Endothelial cell of umbilical vein (primary cell): ENCODE results near the gene OLFML2B. TPM values are rescaled to one million over a fixed set of nuclear protein-coding genes. Genes with fewer than 3 reads are reported as not detected.

Experiments used
- BruUV-seq: library from RNA; stranded (reverse); fragments of 400-500 nt; replicated peaks from 2 replicates; lab custom pipeline; 2021; lab: Mats Ljungman, UMichigan
- CTCF ChIA-PET: fragments of 300-600, 350-600 bp; sonication (Branson Sonifier 250); formaldehyde crosslinking; loops from one replicate; lab custom pipeline; 2021; ENCODE audit warnings: antibody characterized with exemption, inconsistent platforms; lab: Charles Lee
- POLR2A ChIA-PET: fragments of 300-600, 350-600 bp; sonication (Branson Sonifier 250); formaldehyde crosslinking; loops from one replicate; lab custom pipeline; 2021; ENCODE audit warnings: antibody characterized with exemption, inconsistent platforms; lab: Charles Lee
- DNase-seq: peaks from one replicate; pipeline ENCODE4 v3.0.0-alpha.2; 2011; ENCODE audit warnings: low read depth, low spot score
- FAIRE-seq: peaks from 2 replicates; lab custom pipeline; 2011; peaks lifted over from hg19 to GRCh38; lab: Jason Lieb, UNC
- H2AFZ ChIP-seq: 2 replicates; pipeline ENCODE4 v1.6.0; 2012; ENCODE audit warnings: low read depth, low read length, control low read depth, inconsistent platforms
- H3K27ac ChIP-seq: 2 replicates; pipeline ENCODE4 v1.5.1; 2011; ENCODE audit warnings: low read depth, mild to moderate bottlenecking, control low read depth, low read length, moderate library complexity; ENCODE audit not compliant: insufficient read depth
- H3K27me3 ChIP-seq, 2 experiments: 2 replicates each; pipeline versions ENCODE4 v1.6.0 to v1.6.1; 2011; ENCODE audit warnings: low read length in 2 of 2, mixed read lengths in 1 of 2; ENCODE audit not compliant: control insufficient read depth in 2 of 2, insufficient read depth in 2 of 2
- H3K36me3 ChIP-seq, 2 experiments: 2 replicates in 1 of 2; 3 replicates in 1 of 2; pipeline ENCODE4 v1.5.1; 2011; ENCODE audit warnings: low read length in 2 of 2, mild to moderate bottlenecking in 1 of 2, moderate library complexity in 1 of 2; ENCODE audit not compliant: control insufficient read depth in 2 of 2, insufficient read depth in 2 of 2; ENCODE audit errors: extremely low read depth in 1 of 2
- H3K4me1 ChIP-seq: 3 replicates; pipeline ENCODE4 v1.5.1; 2011; ENCODE audit warnings: mild to moderate bottlenecking, low read length; ENCODE audit not compliant: control insufficient read depth, insufficient read depth; ENCODE audit errors: extremely low read depth
- H3K4me2 ChIP-seq: 2 replicates; pipeline ENCODE4 v1.6.1; 2011; ENCODE audit warnings: low read length, control low read depth, mixed read lengths; ENCODE audit not compliant: insufficient read depth
- H3K4me3 ChIP-seq, 3 experiments: fragments of 200-600 bp in 1 of 3; sonication (generic), shearing (Covaris generic) in 1 of 3; replicated peaks in 1 of 3; 2 replicates each; pipeline ENCODE4 v1.5.1; 2011 to 2016; ENCODE audit warnings: control low read depth in 3 of 3, low read length in 3 of 3, mild to moderate bottlenecking in 2 of 3, inconsistent platforms in 1 of 3, low read depth in 1 of 3, moderate library complexity in 1 of 3; ENCODE audit not compliant: insufficient read depth in 1 of 3
- H3K79me2 ChIP-seq: 2 replicates; pipeline ENCODE4 v1.6.0; 2012; ENCODE audit warnings: low read length, inconsistent platforms; ENCODE audit not compliant: control insufficient read depth, insufficient read depth
- H3K9ac ChIP-seq: replicated peaks from 2 replicates; pipeline ENCODE3; 2011; ENCODE audit warnings: low read length, control low read depth; ENCODE audit not compliant: insufficient read depth; ENCODE audit errors: extremely low read depth
- H3K9me1 ChIP-seq: replicated peaks from 3 replicates; pipeline ENCODE4 v1.6.0; 2011; ENCODE audit warnings: mild to moderate bottlenecking, low read length; ENCODE audit not compliant: control insufficient read depth, insufficient read depth; ENCODE audit errors: extremely low read depth
- H3K9me3 ChIP-seq: replicated peaks from 2 replicates; pipeline ENCODE4 v1.5.1; 2012; ENCODE audit warnings: low read length, inconsistent platforms; ENCODE audit not compliant: control insufficient read depth, insufficient read depth
- H4K20me1 ChIP-seq: replicated peaks from 2 replicates; pipeline ENCODE3; 2011; ENCODE audit warnings: mild to moderate bottlenecking, low read length; ENCODE audit not compliant: control insufficient read depth, insufficient read depth; ENCODE audit errors: extremely low read depth
- EZH2 ChIP-seq: IDR thresholded peaks from 2 replicates; pipeline ENCODE4 v1.6.1; 2012; ENCODE audit warnings: borderline replicate concordance, low read depth, mild to moderate bottlenecking, moderate library complexity, low read length, inconsistent platforms; ENCODE audit not compliant: severe bottlenecking
- FOS ChIP-seq: IDR thresholded peaks from 2 replicates; pipeline ENCODE4 v1.6.1; 2011; ENCODE audit warnings: mild to moderate bottlenecking, low read length, moderate library complexity, borderline replicate concordance; ENCODE audit not compliant: insufficient read depth
- GATA2 ChIP-seq: IDR thresholded peaks from 2 replicates; pipeline ENCODE4 v1.7.0; 2011; ENCODE audit warnings: low read depth, mild to moderate bottlenecking, moderate library complexity, mixed read lengths, low read length; ENCODE audit not compliant: insufficient read length, insufficient read depth
- JUN ChIP-seq: IDR thresholded peaks from 2 replicates; pipeline ENCODE4 v1.6.1; 2011; ENCODE audit warnings: borderline replicate concordance, low read depth; ENCODE audit not compliant: insufficient read length, insufficient read depth
- MYC ChIP-seq: IDR thresholded peaks from one replicate; pipeline ENCODE4 v1.6.1; 2011; ENCODE audit warnings: mild to moderate bottlenecking, low read depth, low read length
- POLR2A ChIP-seq: IDR thresholded peaks from 2 replicates; pipeline ENCODE4 v1.6.1; 2012; ENCODE audit warnings: low read depth, mild to moderate bottlenecking, control low read depth, low read length
- POLR2AphosphoS5 ChIP-seq: IDR thresholded peaks from 2 replicates; pipeline ENCODE4 v1.6.1; 2012; ENCODE audit warnings: low read depth, mild to moderate bottlenecking, control low read depth, low read length, moderate library complexity; ENCODE audit not compliant: insufficient read depth
- dilution Hi-C: fragments of 300-500 bp; cut with MboI; formaldehyde crosslinking; loops from one replicate; pipeline ENCODE4 v1.15.0; 2019; ENCODE audit warnings: low sequenced_read_pairs; ENCODE audit not compliant: extremely low pct_ligation_motif_present
- intact Hi-C: fragments of 100-400 bp; cut with micrococcal nuclease; formaldehyde crosslinking; loops from one replicate; pipeline ENCODE4 v1.10.0; 2022
- polyA plus RNA-seq, 4 experiments: library from polyadenylated mRNA; depleted of rRNA in 3 of 4; stranded (reverse) in 3 of 4; unstranded in 1 of 4; fragments of >200 nt; gene quantifications; 2 replicates each; pipeline versions ENCODE4 v1.2.1 to v1.2.3, GENCODE V29; 2011 to 2012; ENCODE audit warnings: missing spikeins in 1 of 4
- total RNA-seq: library from RNA; stranded (reverse); gene quantifications from 2 replicates; pipeline ENCODE4 v1.2.3, GENCODE V29; 2021
- TF ChIP-seq, protein P1 (sequence below), 2 donors: IDR thresholded peaks; 1 replicate in 1 of 2; 2 replicates in 1 of 2; pipeline ENCODE4 v1.5.1; 2011; ENCODE audit warnings: low read length in 2 of 2, mild to moderate bottlenecking in 2 of 2, moderate library complexity in 2 of 2, control low read depth in 1 of 2, inconsistent platforms in 1 of 2, low read depth in 1 of 2; ENCODE audit not compliant: insufficient read depth in 1 of 2; ENCODE audit errors: extremely low read depth in 1 of 2
- TF ChIP-seq, protein P2 (sequence below): IDR thresholded peaks from 2 replicates; pipeline ENCODE4 v1.6.1; 2011; ENCODE audit not compliant: insufficient read depth, insufficient read length

OLFML2B gene
- total and polyA plus RNA-seq, 2 donors (not counting 3 experiments of a cell fraction or from before 2014, with no cell fraction given), result 0.58 to 0.62 TPM

DNA sequence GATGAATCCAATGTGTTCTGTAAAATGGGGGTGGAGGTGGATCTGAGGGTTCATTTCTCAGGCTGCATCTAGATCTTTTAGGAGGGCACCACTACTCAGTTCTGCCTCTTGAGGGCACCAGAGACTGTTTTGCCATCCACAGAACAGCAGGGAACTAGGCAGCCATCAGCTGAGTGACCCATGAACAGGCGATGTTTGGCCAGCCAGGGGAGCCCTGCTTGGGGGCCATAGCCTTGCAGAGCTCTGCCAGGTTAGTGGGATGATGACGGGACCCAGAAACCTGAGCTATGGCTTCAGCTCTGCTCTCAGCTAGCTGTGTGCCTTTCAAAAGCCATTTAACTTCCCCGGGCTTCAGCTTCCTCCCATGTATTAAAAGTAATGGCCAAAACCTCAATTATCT lies 32.4 kb upstream of the OLFML2B start:
- Histone ChIP-seq H3K79me2 (no peaks in the 10 kb centered on the region), H3K36me3 (no peaks in the 10 kb centered on the region), H3K4me3 (no peak overlapping the region), H3K4me1 (peaks cover 13% of the 10 kb centered on the region), H3K9me3 (no peaks in the 10 kb centered on the region), H3K9me1 (no peaks in the 10 kb centered on the region), H2AFZ (no peak overlapping the region), H3K4me2 (no peak overlapping the region), H3K9ac (no peak overlapping the region), H3K27ac (no peak overlapping the region), H3K27me3 (no peaks in the 10 kb centered on the region), H4K20me1 (no peaks in the 10 kb centered on the region)
- intact Hi-C loops (loop anchor here (1.0 to 5.0 kb wide), 7 partner anchors 174 to 556 kb away; partner anchors contain the start of genes UAP1 and UHMK1), dilution Hi-C loops (no loop called here)
- ChIA-PET CTCF (interaction anchor here (0.5 to 2.7 kb wide), 60 partner anchors 10 to 744 kb away, joined by 3 to 85 read pairs (median 4); partner anchors contain the start of genes C1orf226, NOS1AP and OLFML2B), POLR2A (no interaction called here)
- DNase-seq (peak; percentile 83), FAIRE-seq (peak; percentile 92)
- TF ChIP-seq JUN (no peak), MYC (no peak), GATA2 (no peak)
- TF ChIP-seq, protein P1, sequence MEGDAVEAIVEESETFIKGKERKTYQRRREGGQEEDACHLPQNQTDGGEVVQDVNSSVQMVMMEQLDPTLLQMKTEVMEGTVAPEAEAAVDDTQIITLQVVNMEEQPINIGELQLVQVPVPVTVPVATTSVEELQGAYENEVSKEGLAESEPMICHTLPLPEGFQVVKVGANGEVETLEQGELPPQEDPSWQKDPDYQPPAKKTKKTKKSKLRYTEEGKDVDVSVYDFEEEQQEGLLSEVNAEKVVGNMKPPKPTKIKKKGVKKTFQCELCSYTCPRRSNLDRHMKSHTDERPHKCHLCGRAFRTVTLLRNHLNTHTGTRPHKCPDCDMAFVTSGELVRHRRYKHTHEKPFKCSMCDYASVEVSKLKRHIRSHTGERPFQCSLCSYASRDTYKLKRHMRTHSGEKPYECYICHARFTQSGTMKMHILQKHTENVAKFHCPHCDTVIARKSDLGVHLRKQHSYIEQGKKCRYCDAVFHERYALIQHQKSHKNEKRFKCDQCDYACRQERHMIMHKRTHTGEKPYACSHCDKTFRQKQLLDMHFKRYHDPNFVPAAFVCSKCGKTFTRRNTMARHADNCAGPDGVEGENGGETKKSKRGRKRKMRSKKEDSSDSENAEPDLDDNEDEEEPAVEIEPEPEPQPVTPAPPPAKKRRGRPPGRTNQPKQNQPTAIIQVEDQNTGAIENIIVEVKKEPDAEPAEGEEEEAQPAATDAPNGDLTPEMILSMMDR (IDR thresholded peaks at IDR 0.05; ENCODE audit: extremely low read depth in 1 of 2, insufficient read depth in 1 of 2, low read depth in 1 of 2, low read length in 2 of 2), result peak; percentile 86 to 88
- BruUV-seq, result no TSS peak

DNA sequence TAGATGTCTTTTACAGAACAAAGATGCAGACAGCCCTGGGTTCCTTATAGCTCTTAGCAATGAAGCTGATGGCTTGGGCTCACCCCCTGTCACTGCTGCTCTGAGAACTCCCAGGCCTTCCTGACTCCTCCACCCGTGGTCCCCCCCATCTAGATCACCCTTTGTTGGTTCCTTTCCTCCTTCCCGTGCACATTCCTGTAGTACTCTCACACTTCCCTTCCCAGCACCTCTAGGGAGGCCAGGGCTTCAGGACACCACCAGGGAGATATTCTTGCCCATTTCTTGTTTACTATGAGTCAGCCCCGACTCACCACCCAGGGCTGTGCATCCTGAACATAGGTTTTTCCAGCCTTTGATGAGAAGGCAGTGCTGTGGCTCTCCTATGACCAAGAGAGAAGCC lies 31.4 kb upstream of the OLFML2B start:
- no peaks in the 10 kb centered on the region for H3K27me3 ChIP-seq
- no peaks in the 10 kb centered on the region for H3K36me3 ChIP-seq
- H3K9ac ChIP-seq, result no peak overlapping the region
- no peak overlapping the region for H3K4me2 ChIP-seq
- H3K4me3 ChIP-seq, result no peak overlapping the region
- TF ChIP-seq, protein P2, sequence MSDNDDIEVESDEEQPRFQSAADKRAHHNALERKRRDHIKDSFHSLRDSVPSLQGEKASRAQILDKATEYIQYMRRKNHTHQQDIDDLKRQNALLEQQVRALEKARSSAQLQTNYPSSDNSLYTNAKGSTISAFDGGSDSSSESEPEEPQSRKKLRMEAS, result no peak
- TF ChIP-seq JUN (peak; percentile 83), POLR2AphosphoS5 (peak; percentile 78), MYC (no peak), POLR2A (peak; percentile 57), EZH2 (no peak), FOS (peak; percentile 99), GATA2 (peak; percentile 63)
- TF ChIP-seq, protein P1 (IDR thresholded peaks at IDR 0.05; ENCODE audit: extremely low read depth in 1 of 2, insufficient read depth in 1 of 2, low read depth in 1 of 2, low read length in 2 of 2), result no peak
- peak; percentile 99 for FAIRE-seq
- peaks cover 13% of the 10 kb centered on the region for H3K4me1 ChIP-seq
- ChIA-PET POLR2A (no interaction called here), CTCF (interaction anchor here (0.7 to 2.7 kb wide), 14 partner anchors 18 to 576 kb away, joined by 3 to 85 read pairs (median 4); no protein-coding TSS in a partner anchor)
- dilution Hi-C loops, result no loop called here
- no peaks in the 10 kb centered on the region for H3K79me2 ChIP-seq
- intact Hi-C loops, result loop anchor here (2.0 to 5.0 kb wide), 4 partner anchors 14 to 557 kb away; partner anchors contain the start of genes UAP1 and UHMK1
- H3K27ac ChIP-seq, result peak overlapping the region; percentile 37
- H3K9me3 ChIP-seq, result no peaks in the 10 kb centered on the region
- DNase-seq, result peak; percentile 95
- no peaks in the 10 kb centered on the region for H3K9me1 ChIP-seq
- no peak overlapping the region for H2AFZ ChIP-seq
- BruUV-seq, result no TSS peak
- no peaks in the 10 kb centered on the region for H4K20me1 ChIP-seq
